Inflammatory macrophage treated with lipopolysaccharide for 4 hours (primary cell): ENCODE measurements around the gene TRUB2.
"Not testable (repeated sequence)": the region's sequence is repeated elsewhere in the genome, so short reads cannot be mapped to it uniquely, and the experiment has no call there.

Experiments used
- DNase-seq: peaks from one replicate; pipeline ENCODE4 v3.0.0-alpha.2; 2020

TRUB2 gene

GRCh38 chr9:128297221-128297773, 24.9 kb downstream of the TRUB2 start:
- DNase-seq = no peak

GRCh38 chr9:128296340-128297220, 25.7 kb downstream of the TRUB2 start:
- no peak for DNase-seq

GRCh38 chr9:128294142-128294541, 28.1 kb downstream of the TRUB2 start:
- no peak for DNase-seq

GRCh38 chr9:128293091-128293490, 29.2 kb downstream of the TRUB2 start:
- no peak for DNase-seq

GRCh38 chr9:128292009-128292408, 30.2 kb downstream of the TRUB2 start:
- DNase-seq = no peak

- no peak for DNase-seq
Measured at GRCh38 chr9:128288273-128289004, 33.8 kb downstream of the TRUB2 start.

GRCh38 chr9:128286440-128286839, 35.8 kb downstream of the TRUB2 start:
- DNase-seq = no peak

- DNase-seq = no peak
Measured at GRCh38 chr9:128285033-128285784, 37.0 kb downstream of the TRUB2 start.

GRCh38 chr9:128282500-128282899, 39.7 kb downstream of the TRUB2 start:
- no peak for DNase-seq

GRCh38 chr9:128280084-128280622, 42.1 kb downstream of the TRUB2 start:
- DNase-seq = peak; percentile 57

- not testable (repeated sequence) for DNase-seq
Measured at GRCh38 chr9:128279088-128280073, 42.9 kb downstream of the TRUB2 start.

- DNase-seq = no peak
Measured at GRCh38 chr9:128276574-128277270, 45.5 kb downstream of the TRUB2 start.

GRCh38 chr9:128276008-128276573, 46.2 kb downstream of the TRUB2 start, which contains the start of gene SWI5:
TSS of gene SWI5 (plus strand) at chr9:128276276.
- peak; percentile 100 for DNase-seq

GRCh38 chr9:128275198-128276007, 46.8 kb downstream of the TRUB2 start, which contains the start of gene GOLGA2:
TSS of gene GOLGA2 (minus strand) at chr9:128276007. CDS start at chr9:128275976, 31 bp downstream.
- DNase-seq = peak; percentile 12

- no peak for DNase-seq
Measured at GRCh38 chr9:128274245-128274644, 48.0 kb downstream of the TRUB2 start.

- DNase-seq = no peak
Measured at GRCh38 chr9:128271512-128271911, 50.7 kb downstream of the TRUB2 start.

- DNase-seq = no peak
Measured at GRCh38 chr9:128271112-128271511, 51.1 kb downstream of the TRUB2 start.

- no peak for DNase-seq
Measured at GRCh38 chr9:128266868-128267590, 55.2 kb downstream of the TRUB2 start.
